KG1 (cell line): ENCODE data around the gene ZNF296.
"Not testable (repeated sequence)": the region's sequence is repeated elsewhere in the genome, so short reads cannot be mapped to it uniquely, and the experiment has no call there.

ENCODE experiments used
- DNase-seq: peaks from one replicate; lab custom pipeline; 2025; lab: John Stamatoyannopoulos, UW

ZNF296 gene

GRCh38 chr19:45076029-45076850, at the start of gene ZNF296:
TSS of gene ZNF296 (minus strand) at chr19:45076478. CDS start at chr19:45076373, 105 bp downstream.
- DNase-seq: peak; percentile 73

GRCh38 chr19:45125360-45125759, 49.1 kb upstream of the ZNF296 start:
- DNase-seq: no peak

- DNase-seq: no peak
Measured at GRCh38 chr19:45124021-45124420, 47.7 kb upstream of the ZNF296 start.

- DNase-seq: no peak
Measured at GRCh38 chr19:45123440-45123850, 47.2 kb upstream of the ZNF296 start.

- DNase-seq: no peak
Measured at GRCh38 chr19:45122832-45123231, 46.6 kb upstream of the ZNF296 start.

GRCh38 chr19:45121827-45122345, 45.6 kb upstream of the ZNF296 start:
- no peak for DNase-seq

GRCh38 chr19:45119582-45119981, 43.3 kb upstream of the ZNF296 start:
- no peak for DNase-seq

GRCh38 chr19:45118591-45119355, 42.5 kb upstream of the ZNF296 start:
- not testable (repeated sequence) for DNase-seq

GRCh38 chr19:45118106-45118505, 41.8 kb upstream of the ZNF296 start:
- DNase-seq: no peak

GRCh38 chr19:45117671-45118070, 41.4 kb upstream of the ZNF296 start:
- no peak for DNase-seq

- DNase-seq: peak; percentile 46
Measured at GRCh38 chr19:45117167-45117594, 40.9 kb upstream of the ZNF296 start.

- DNase-seq: no peak
Measured at GRCh38 chr19:45115809-45116615, 39.7 kb upstream of the ZNF296 start.

- DNase-seq: no peak
Measured at GRCh38 chr19:45114116-45114515, 37.8 kb upstream of the ZNF296 start.

GRCh38 chr19:45113628-45114027, 37.4 kb upstream of the ZNF296 start:
- no peak for DNase-seq

GRCh38 chr19:45112111-45112827, 36.0 kb upstream of the ZNF296 start:
- DNase-seq: no peak

- no peak for DNase-seq
Measured at GRCh38 chr19:45110851-45111266, 34.6 kb upstream of the ZNF296 start.

- DNase-seq: no peak
Measured at GRCh38 chr19:45107621-45108150, 31.4 kb upstream of the ZNF296 start.

GRCh38 chr19:45106363-45106762, 30.1 kb upstream of the ZNF296 start:
- DNase-seq: not testable (repeated sequence)

- DNase-seq: no peak
Measured at GRCh38 chr19:45104658-45105349, 28.5 kb upstream of the ZNF296 start.
